NCI-H146 (cell line): ENCODE results near the gene BTRC.

Source experiments
- DNase-seq: peaks from one replicate; lab custom pipeline; 2025; lab: John Stamatoyannopoulos, UW

The BTRC gene

GRCh38 chr10:101568054-101568745, 214.2 kb downstream of the BTRC start:
- DNase-seq, result no peak

GRCh38 chr10:101569323-101569621, 215.3 kb downstream of the BTRC start:
- peak; percentile 62 for DNase-seq

- DNase-seq, result peak; percentile 75
Observed at GRCh38 chr10:101569622-101570427, 215.9 kb downstream of the BTRC start.

GRCh38 chr10:101570428-101571270, 216.7 kb downstream of the BTRC start:
- DNase-seq, result peak; percentile 37

- no peak for DNase-seq
Observed at GRCh38 chr10:101571271-101571925, 217.4 kb downstream of the BTRC start.

- no peak for DNase-seq
Observed at GRCh38 chr10:101572126-101572525, 218.2 kb downstream of the BTRC start.

- no peak for DNase-seq
Observed at GRCh38 chr10:101572785-101573184, 218.8 kb downstream of the BTRC start.

- no peak for DNase-seq
Observed at GRCh38 chr10:101573885-101574753, 220.2 kb downstream of the BTRC start.

GRCh38 chr10:101575091-101575490, 221.1 kb downstream of the BTRC start:
- no peak for DNase-seq

- DNase-seq, result no peak
Observed at GRCh38 chr10:101575580-101576210, 221.7 kb downstream of the BTRC start.

GRCh38 chr10:101576211-101576863, 222.4 kb downstream of the BTRC start:
- no peak for DNase-seq

GRCh38 chr10:101577121-101577871, 223.3 kb downstream of the BTRC start:
- no peak for DNase-seq

- no peak for DNase-seq
Observed at GRCh38 chr10:101578192-101578591, 224.2 kb downstream of the BTRC start.

- DNase-seq, result no peak
Observed at GRCh38 chr10:101578803-101579515, 225.0 kb downstream of the BTRC start.

- no peak for DNase-seq
Observed at GRCh38 chr10:101579516-101579870, 225.5 kb downstream of the BTRC start.

GRCh38 chr10:101580486-101581399, 226.8 kb downstream of the BTRC start:
- no peak for DNase-seq

- no peak for DNase-seq
Observed at GRCh38 chr10:101585841-101586240, 231.9 kb downstream of the BTRC start.
